Fibroblast of lung (primary cell): ENCODE data around the gene SH2D2A.

Experiments used
- CTCF ChIP-seq, 2 donors: IDR thresholded peaks in 1 of 2; conservative IDR thresholded peaks in 1 of 2; 1 replicate in 1 of 2; 2 replicates in 1 of 2; pipeline ENCODE4 v1.5.1; 2011 to 2012; ENCODE audit warnings: low read length in 2 of 2, control low read depth in 1 of 2, inconsistent platforms in 1 of 2, low read depth in 1 of 2, mild to moderate bottlenecking in 1 of 2
- EZH2 ChIP-seq: IDR thresholded peaks from 2 replicates; pipeline ENCODE4 v1.5.1; 2012; ENCODE audit warnings: low read length, control low read depth, mild to moderate bottlenecking; ENCODE audit errors: missing control alignments

GRCh38 chr1:156772728-156773497, 43.7 kb downstream of the SH2D2A start:
- TF ChIP-seq CTCF (conservative IDR thresholded peaks at IDR 0.05 in 1 of 2, IDR thresholded peaks at IDR 0.05 in 1 of 2; ENCODE audit: low read depth in 1 of 2, low read length in 2 of 2) (no peak), EZH2 (no peak)
